GM19328 (cell line): ENCODE measurements around the gene FICD.

Experiments used
- ATAC-seq: cut with Tn5 transposase; IDR thresholded peaks from one replicate; pipeline ENCODE4 v1.9.1; 2021; ENCODE audit warnings: mild to moderate bottlenecking, moderate library complexity; ENCODE audit not compliant: unreplicated experiment

FICD gene

DNA sequence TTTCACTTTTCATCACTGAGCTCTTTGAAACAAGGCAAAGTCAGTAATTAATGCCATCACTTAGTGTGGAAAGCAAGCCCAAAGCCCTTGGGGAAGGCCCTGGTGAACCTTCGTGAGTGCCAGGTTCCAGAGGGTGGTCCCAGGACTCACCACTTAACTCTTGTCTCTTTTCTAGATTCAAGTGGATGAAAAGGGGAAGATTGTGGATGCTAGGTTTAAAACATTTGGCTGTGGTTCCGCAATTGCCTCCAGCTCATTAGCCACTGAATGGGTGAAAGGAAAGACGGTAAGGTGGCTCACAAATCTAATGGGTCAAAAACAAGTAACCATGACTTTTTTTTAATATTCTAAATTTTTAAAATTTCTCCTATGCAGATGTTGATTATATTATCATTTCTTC lies 50.1 kb downstream of the FICD start:
- no peak for ATAC-seq

DNA sequence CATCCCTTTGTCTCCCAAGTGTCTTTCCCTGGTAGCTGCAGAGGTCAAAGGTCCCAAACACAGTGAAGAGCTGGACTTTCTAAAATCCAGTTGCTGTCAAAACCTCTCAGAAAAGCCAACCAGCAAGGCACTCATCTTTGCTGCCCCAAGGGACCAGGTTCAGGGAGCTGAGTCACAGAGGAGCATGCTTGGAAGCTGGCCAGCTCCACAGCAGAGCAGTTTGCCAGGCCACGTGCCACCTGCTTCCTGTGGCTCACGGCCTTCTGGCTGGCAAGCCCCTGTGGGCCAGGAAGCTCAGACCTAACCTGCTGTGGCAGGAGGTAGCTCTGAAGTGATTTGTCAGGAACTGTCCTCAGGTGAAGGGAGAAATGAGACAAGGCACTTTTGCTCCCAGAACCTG lies 50.9 kb downstream of the FICD start:
- no peak for ATAC-seq

DNA sequence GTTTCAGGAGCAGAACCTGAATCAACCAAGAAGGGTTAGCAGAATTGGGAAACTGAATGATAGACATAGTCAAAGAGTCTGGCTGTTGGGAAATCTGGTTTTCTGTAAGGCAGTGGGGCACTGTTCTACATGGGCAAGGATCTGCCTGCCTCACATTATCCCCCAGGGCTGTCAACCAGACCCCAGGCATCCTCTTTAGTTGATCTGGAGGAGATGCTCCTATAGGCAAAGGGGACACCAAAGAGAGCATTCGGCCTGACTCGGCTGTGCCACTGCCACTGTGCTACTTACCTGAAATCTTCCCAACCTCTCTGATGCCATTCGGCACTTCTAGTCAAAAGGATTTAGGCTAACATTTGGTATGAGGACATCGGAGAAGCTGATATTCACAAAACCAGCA lies 51.4 kb downstream of the FICD start:
- no peak for ATAC-seq

DNA sequence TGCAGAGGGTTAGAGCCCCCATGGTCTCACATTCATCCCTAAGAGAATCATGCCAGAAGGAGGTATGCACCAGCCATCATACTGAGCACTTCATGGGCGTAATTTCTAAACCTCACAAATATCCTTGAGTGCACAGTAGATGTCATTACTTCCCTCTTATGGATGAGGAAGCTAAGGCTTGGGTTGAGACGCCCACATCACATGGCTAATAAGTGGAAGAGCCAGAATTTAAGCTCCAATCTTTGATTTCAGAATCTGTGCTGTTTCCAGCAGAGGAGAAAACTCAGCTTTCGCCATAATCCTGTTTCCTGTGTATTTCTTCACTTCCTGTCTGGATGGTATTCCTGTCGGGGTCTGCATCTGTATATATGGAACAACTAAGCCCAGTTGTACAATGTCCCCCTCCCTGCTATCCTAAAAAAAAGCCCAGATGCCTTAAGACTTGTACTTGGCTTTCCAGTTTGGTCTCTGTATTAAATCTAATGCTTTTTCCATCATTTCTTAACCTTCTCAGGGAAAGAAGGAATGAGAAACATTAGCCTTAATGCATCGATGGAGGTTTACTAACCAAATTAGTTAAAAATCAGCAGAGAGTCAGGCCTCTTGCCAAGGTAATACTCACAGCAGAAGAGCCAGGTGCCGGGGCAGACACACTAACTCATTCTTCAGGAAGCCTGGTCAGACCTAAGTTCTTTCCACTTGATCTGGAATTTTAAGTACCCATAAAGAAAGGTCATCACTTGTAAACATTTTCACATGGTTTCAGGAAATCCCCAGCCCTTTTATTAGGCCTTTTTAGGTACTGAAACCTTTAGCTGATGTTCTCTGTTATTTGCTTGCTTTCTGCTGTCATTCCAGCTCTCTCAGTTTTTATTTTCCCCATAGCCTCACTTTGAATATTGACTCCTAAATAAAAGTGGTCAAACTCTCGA lies 52.6 kb downstream of the FICD start:
- no peak for ATAC-seq

DNA sequence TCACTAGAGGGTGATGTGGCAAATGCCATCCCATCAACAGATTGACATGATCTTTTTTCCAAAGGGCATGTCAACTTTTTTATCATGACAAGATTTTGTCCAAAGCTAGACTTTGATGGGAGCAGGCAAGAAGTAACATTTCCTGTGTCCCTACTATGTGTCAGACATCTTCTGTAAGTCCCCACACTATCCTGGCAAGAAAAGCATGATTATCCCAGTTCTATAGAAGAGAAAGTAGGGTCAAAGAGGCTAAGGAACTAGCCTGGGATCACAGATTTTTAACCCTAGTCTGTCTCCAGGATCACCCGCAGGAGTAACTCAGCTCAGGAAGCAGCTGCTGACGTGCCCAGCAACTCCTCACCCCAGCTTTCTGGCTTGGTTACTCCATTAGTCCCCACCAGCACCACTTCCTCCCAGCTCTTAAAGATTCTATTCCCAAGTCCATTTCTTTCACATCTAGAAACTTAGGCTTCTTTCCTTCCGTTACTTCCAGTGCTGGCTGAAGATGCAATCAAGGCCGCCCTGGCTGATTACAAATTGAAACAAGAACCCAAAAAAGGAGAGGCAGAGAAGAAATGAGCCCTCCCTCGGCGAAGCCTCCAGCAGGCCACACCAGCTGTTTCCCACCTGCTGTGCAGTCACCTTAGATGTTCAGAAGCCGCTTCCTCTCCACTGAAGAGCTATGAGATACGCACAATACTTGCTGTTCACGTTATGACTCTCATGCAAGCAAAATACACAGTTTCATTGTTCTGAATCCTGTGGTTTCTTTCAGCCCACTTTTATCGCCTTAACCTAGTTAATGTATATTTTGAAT lies 53.5 kb downstream of the FICD start:
- ATAC-seq: peak; percentile 78
